ENCODE results near the gene ARHGAP6.

GRCh38 chrX:11376163-11376562 is 289.6 kb downstream of the ARHGAP6 start:
- no peak for TF ChIP-seq CENPT (CRISPR knock-in tag; IDR thresholded peaks at IDR 0.05; ENCODE audit: low read depth)
- TF ChIP-seq CTCF (CRISPR knock-in tag; IDR thresholded peaks at IDR 0.05): no peak
- TF ChIP-seq KAT7 (CRISPR knock-in tag; IDR thresholded peaks at IDR 0.05; ENCODE audit: borderline replicate concordance): no peak

Data from HepG2 (cell line).